Measurements from ENCODE around the gene ARHGEF6. TPM values are rescaled to one million over a fixed set of nuclear protein-coding genes. Genes with fewer than 3 reads are reported as not detected.
A peak's percentile ranks its signal among the peaks of the same experiment; 100 is the strongest.

The ARHGEF6 gene
- polyA plus RNA-seq, 1 experiment: 6.8 TPM

DNA sequence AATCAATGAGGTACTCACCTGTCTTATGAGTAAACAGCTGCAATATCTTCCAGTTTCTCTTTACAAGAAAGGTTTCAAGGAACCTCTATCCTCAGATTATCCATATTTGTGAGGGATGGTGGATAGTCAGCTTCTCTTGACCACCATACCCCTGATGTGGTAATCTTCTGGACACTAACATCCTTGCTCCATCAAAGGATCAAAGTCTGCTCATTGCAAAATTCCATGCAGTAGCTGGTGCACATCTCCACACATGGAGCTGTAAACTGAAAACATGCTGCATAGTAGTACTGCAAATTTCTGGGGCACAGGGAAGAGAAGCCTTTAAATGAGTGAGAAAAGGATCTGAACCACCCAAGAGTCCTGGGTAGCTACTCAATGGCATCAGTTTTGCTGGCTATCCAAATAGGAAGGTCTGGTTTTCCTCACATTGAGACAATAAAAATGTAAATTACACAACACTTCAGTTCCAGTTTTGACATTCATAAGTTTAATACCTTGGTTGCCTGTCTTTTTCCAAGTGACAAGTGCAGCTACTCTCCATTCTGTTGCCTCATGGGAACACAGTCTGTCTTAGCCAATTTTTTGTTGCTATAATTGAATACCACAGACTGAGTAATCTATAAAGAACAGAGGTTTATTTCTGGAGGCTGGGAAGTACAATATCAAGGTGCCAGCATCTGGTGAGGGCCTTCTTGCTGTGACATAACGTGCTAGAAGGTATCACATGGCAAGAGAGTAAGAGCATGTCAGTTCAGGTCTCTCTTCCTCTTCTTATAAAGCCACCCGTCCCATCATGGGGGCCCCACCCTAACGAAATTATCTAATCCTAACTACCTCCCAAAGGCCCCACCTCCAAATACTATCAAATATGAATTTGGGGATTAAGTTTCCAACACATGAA lies 34.4 kb upstream of the ARHGEF6 start:
- Histone ChIP-seq H3K4me3 (ENCODE audit: low read depth, low read length) (no peak overlapping the region), H3K27me3 (ENCODE audit: control insufficient read depth, insufficient read depth, low read length) (no peaks in the 10 kb centered on the region), H3K27ac (ENCODE audit: low read depth, low read length) (no peak overlapping the region), H3K9me3 (ENCODE audit: control insufficient read depth, insufficient read depth, low read length) (no peaks in the 10 kb centered on the region)
- ChIA-PET POLR2A (no interaction called here), CTCF (no interaction called here)
- no peak for DNase-seq (ENCODE audit: low read depth, low spot score)
- TF ChIP-seq, protein P1, sequence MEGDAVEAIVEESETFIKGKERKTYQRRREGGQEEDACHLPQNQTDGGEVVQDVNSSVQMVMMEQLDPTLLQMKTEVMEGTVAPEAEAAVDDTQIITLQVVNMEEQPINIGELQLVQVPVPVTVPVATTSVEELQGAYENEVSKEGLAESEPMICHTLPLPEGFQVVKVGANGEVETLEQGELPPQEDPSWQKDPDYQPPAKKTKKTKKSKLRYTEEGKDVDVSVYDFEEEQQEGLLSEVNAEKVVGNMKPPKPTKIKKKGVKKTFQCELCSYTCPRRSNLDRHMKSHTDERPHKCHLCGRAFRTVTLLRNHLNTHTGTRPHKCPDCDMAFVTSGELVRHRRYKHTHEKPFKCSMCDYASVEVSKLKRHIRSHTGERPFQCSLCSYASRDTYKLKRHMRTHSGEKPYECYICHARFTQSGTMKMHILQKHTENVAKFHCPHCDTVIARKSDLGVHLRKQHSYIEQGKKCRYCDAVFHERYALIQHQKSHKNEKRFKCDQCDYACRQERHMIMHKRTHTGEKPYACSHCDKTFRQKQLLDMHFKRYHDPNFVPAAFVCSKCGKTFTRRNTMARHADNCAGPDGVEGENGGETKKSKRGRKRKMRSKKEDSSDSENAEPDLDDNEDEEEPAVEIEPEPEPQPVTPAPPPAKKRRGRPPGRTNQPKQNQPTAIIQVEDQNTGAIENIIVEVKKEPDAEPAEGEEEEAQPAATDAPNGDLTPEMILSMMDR (IDR thresholded peaks at IDR 0.05; ENCODE audit: low read depth, low read length): no peak

DNA sequence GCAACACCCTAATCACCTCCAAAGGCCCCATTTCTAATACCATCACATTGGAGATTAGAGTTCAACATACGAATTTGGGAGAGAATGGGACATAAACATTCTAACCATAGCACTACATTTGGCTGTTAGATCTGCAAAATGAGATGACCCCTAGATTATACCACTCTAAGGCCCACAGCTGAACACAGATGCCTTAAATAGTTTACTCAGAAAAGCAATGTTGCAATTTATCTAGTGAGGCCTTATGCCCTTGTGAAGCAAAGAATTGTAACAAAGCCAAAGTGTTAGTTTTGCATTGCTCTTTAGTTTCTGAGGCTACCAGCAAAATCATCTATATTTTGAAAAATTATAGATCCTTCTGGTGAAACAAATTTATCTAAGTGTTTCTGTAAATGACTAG lies 31.6 kb upstream of the ARHGEF6 start:
- no peaks in the 10 kb centered on the region for H3K9me3 ChIP-seq (ENCODE audit: control insufficient read depth, insufficient read depth, low read length)
- H3K27me3 ChIP-seq (ENCODE audit: control insufficient read depth, insufficient read depth, low read length): no peaks in the 10 kb centered on the region
- ChIA-PET POLR2A (no interaction called here), CTCF (no interaction called here)
- no peak for DNase-seq (ENCODE audit: low read depth, low spot score)
- TF ChIP-seq, protein P1 (IDR thresholded peaks at IDR 0.05; ENCODE audit: low read depth, low read length): no peak
- H3K4me3 ChIP-seq (ENCODE audit: low read depth, low read length): no peak overlapping the region
- H3K27ac ChIP-seq (ENCODE audit: low read depth, low read length): peak overlapping the region; percentile 31

DNA sequence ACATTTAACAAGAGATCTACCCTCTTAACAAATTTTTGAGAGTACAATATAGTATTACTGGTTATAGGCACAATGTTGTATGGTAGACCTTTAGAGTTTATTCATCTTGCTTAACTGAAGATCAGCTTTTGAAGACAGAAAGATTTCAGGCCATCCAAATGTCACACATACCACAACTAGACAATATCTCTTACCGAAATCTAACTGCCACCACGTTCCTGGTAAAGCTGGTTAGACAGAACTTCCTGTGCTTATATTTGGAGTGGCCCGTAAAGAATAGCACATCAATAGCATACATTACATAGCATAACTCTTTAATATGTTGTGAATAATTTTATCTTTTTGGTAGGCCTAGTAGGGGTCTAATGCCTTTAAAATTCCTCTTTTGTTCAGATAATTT lies 29.8 kb upstream of the ARHGEF6 start:
- CTCF ChIA-PET: no interaction called here
- POLR2A ChIA-PET: no interaction called here
- H3K27ac ChIP-seq (ENCODE audit: low read depth, low read length): no peak overlapping the region
- no peak overlapping the region for H3K4me3 ChIP-seq (ENCODE audit: low read depth, low read length)
- H3K9me3 ChIP-seq (ENCODE audit: control insufficient read depth, insufficient read depth, low read length): no peaks in the 10 kb centered on the region
- TF ChIP-seq, protein P1 (IDR thresholded peaks at IDR 0.05; ENCODE audit: low read depth, low read length): no peak
- DNase-seq (ENCODE audit: low read depth, low spot score): no peak
- H3K27me3 ChIP-seq (ENCODE audit: control insufficient read depth, insufficient read depth, low read length): no peaks in the 10 kb centered on the region

DNA sequence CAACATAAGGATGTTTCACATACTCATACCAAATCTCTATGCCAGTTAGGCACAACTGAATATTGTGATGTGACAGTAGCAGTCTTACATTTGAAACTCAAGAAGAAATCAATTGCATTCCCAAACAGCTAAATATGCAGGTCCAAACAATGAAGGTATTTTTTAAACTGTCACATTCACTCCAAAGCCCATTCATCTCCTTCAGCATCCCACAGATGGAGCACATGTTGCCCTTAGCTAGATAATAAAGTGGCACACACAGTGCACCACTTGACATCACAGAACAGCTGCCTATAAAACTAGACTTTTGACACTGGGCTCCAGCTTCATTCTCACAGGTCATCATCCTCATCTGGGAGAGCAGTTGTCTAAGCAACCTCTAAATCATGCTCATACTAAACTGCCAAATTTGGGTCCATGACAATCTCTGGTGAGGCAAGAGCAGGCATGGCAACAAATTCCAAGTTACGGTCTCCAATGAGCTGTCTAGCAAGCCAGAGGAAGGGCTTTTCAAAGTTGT lies 26.2 kb upstream of the ARHGEF6 start:
- TF ChIP-seq, protein P1 (IDR thresholded peaks at IDR 0.05; ENCODE audit: low read depth, low read length): no peak
- H3K4me3 ChIP-seq (ENCODE audit: low read depth, low read length): no peak overlapping the region

DNA sequence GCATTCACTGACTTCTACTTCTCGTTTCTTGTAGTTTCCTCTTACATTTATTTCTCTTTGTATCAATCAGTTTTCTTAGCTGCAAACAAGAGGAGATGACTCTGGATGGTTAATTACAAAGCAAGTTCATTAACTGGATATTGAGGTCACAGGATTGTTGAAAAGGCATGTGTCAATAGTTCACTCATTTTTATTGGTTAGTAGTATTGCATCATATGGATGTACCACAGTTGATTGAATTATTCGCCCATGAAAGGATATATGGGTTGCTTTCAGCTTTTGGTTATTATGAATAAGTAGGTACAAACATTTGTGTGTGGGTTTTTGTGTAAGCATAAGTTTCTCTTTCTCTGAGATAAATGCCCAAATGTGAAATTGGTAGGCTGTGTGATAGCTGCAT lies 21.8 kb upstream of the ARHGEF6 start:
- ChIA-PET CTCF (no interaction called here), POLR2A (no interaction called here)
- no peak overlapping the region for H3K4me3 ChIP-seq (ENCODE audit: low read depth, low read length)
- no peak overlapping the region for H3K27ac ChIP-seq (ENCODE audit: low read depth, low read length)
- H3K9me3 ChIP-seq (ENCODE audit: control insufficient read depth, insufficient read depth, low read length): no peaks in the 10 kb centered on the region
- no peak for DNase-seq (ENCODE audit: low read depth, low spot score)
- TF ChIP-seq, protein P1 (IDR thresholded peaks at IDR 0.05; ENCODE audit: low read depth, low read length): no peak
- H3K27me3 ChIP-seq (ENCODE audit: control insufficient read depth, insufficient read depth, low read length): no peaks in the 10 kb centered on the region

More for the DNA sequence above, 26.2 kb upstream of the ARHGEF6 start:
- no peaks in the 10 kb centered on the region for H3K9me3 ChIP-seq (ENCODE audit: control insufficient read depth, insufficient read depth, low read length)
- ChIA-PET CTCF (no interaction called here), POLR2A (no interaction called here)
- H3K27me3 ChIP-seq (ENCODE audit: control insufficient read depth, insufficient read depth, low read length): no peaks in the 10 kb centered on the region
- H3K27ac ChIP-seq (ENCODE audit: low read depth, low read length): no peak overlapping the region
- DNase-seq (ENCODE audit: low read depth, low spot score): no peak
